Mucosa of stomach (tissue), 1 donor: Measurements from ENCODE around the gene CBX5.
"Not testable (repeated sequence)": the region's sequence is repeated elsewhere in the genome, so short reads cannot be mapped to it uniquely, and the experiment has no call there.

Experiments
- H3K27me3 ChIP-seq: one replicate; pipeline ENCODE4 v1.7.0; 2013; ENCODE audit warnings: mild to moderate bottlenecking, low read length; ENCODE audit not compliant: control insufficient read depth, insufficient read depth
- H3K36me3 ChIP-seq: one replicate; pipeline ENCODE4 v1.7.0; 2013; ENCODE audit warnings: low read length; ENCODE audit not compliant: control insufficient read depth, insufficient read depth
- H3K4me1 ChIP-seq: one replicate; pipeline ENCODE4 v1.7.0; 2013; ENCODE audit warnings: mild to moderate bottlenecking, low read length; ENCODE audit not compliant: control insufficient read depth, insufficient read depth
- H3K4me3 ChIP-seq: one replicate; pipeline ENCODE4 v1.7.0; 2013; ENCODE audit warnings: low read length
- H3K9ac ChIP-seq: one replicate; pipeline ENCODE4 v1.7.0; 2013; ENCODE audit warnings: mild to moderate bottlenecking, low read length, moderate library complexity
- H3K9me3 ChIP-seq: one replicate; pipeline ENCODE4 v1.7.0; 2013; ENCODE audit warnings: mild to moderate bottlenecking, low read length, moderate library complexity; ENCODE audit not compliant: control insufficient read depth
- donor health status: Pancreatic carcinoma.

Gene CBX5

DNA sequence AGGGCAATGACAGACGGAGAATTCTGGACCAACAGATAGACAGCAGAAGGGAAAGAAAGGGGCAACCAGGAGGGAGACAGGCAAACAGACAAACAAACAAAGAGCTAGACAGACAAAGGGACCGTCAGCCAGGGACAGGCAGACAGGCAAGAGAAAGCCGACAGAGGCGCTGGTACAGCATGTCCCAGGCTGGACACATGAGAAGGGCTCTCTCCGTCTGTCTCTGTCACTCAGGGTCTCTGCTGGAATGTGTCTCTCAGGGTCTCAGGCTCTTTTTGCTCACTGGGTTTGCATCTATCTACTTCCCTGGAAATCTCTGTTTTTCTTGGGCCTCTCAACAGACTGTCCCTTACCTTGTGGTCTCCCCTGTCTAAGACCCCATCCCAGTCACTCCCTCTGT lies 82.9 kb downstream of the CBX5 start:
- no peaks in the 10 kb centered on the region for H3K4me1 ChIP-seq
- H3K4me3 ChIP-seq = no peak overlapping the region
- H3K9me3 ChIP-seq = no peaks in the 10 kb centered on the region
- H3K36me3 ChIP-seq = no peaks in the 10 kb centered on the region
- peaks cover 84% of the 10 kb centered on the region for H3K27me3 ChIP-seq
- no peak overlapping the region for H3K9ac ChIP-seq

DNA sequence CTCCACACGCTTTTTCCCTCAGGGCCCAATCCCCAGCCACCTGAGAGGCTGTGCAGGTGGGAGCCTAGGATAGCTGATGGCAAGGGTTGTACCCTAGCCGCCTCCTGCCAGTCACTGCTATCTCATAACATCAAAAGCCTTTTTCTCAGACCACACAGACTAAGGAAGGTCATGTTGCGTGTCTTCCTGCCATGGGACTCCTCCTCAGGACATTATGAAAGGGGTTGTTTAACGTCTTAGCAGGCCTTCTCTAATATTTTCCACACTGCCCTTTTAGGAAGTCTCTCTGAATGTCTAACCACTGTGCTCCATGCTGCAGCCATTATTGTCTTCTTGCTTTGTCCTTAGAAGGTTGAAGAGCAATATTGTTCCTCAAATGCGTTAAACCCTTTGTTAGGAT lies 83.5 kb downstream of the CBX5 start:
- H3K4me1 ChIP-seq = peaks cover 5% of the 10 kb centered on the region
- peaks cover 81% of the 10 kb centered on the region for H3K27me3 ChIP-seq
- no peak overlapping the region for H3K4me3 ChIP-seq
- no peaks in the 10 kb centered on the region for H3K9me3 ChIP-seq
- H3K9ac ChIP-seq = no peak overlapping the region
- H3K36me3 ChIP-seq = no peaks in the 10 kb centered on the region

DNA sequence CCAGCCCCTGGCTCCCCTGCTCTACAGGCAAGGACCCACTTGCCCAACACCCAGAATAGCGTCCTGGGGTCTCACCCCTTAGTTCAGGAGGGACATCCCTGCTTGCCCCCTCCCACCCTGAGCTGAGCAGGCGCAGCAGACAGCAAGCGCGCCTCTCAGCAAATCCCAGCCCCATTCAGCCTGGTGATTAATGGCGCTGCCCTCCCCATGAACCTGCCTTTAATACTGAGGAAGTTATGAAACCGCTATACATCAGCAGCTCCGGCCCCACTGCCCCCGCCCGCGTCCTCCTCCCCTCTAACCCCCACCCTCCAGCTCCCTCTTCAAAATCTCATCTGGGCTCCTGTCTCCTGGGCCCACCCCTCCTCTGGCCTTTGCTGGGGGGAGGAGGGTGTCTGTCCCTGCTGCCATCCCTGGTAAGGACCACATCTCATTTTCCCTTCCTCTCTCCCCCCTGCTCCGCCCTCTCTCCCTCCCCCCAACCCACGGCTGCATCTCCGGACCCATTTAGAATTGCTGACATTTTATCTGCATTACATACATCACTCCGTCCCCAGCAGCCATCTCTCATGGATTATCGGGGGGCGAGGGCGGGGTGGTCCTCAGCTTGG lies 84.1 kb downstream of the CBX5 start:
- H3K36me3 ChIP-seq = no peaks in the 10 kb centered on the region
- H3K4me1 ChIP-seq = peaks cover 10% of the 10 kb centered on the region
- H3K9me3 ChIP-seq = no peaks in the 10 kb centered on the region
- no peak overlapping the region for H3K4me3 ChIP-seq
- H3K9ac ChIP-seq = no peak overlapping the region
- H3K27me3 ChIP-seq = peaks cover 80% of the 10 kb centered on the region

DNA sequence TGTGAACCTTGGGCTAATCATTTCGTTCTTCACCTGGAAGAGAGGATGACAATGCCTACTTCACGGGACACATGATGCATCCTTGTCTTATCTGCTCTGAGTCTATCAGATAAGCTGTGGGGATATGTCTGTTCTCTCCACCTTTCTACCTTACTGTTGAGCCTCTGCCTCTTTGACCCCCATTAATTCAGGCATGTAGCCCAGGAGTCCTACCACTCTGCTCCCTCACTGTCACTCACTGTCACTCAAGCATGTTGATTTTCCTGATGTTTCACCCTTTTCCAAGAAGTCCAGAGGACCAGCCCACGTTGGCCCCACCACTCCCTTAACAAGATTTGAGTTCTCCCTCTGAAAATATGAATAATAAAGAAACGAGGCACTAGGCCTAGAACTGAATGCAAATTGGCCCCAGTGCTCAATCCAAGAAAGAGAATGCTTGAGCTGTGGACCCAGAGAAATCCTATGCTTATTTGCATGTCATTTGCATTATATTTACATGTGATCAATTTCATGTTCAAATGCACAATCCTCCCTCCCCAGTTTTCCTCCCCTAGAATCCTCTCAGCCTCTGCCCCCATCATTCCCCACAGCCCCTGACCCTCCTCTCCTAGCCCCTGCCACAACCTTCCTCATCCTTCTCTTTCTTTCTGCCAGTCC lies 84.7 kb downstream of the CBX5 start:
- H3K9ac ChIP-seq = no peak overlapping the region
- H3K9me3 ChIP-seq = no peaks in the 10 kb centered on the region
- no peaks in the 10 kb centered on the region for H3K36me3 ChIP-seq
- H3K4me3 ChIP-seq = no peak overlapping the region
- peaks cover 11% of the 10 kb centered on the region for H3K4me1 ChIP-seq
- H3K27me3 ChIP-seq = peaks cover 73% of the 10 kb centered on the region

DNA sequence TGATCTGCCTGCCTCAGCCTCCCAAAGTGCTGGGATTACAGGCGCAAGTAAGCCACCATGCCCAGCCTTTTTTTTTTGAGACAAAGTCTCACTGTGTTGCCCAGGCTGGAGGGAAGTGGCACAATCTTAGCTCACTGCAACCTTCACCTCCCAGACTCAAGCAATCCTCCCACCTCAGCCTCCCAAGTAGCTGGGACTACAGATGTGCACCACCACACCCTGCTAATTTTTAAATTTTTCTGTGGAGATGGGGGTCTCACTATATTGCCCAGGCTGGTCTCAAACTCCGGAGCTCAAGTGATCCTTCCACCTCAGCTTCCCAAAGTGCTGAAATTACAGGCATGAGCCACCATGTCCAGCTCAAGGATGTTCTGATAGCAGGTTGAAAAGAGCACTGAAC lies 85.3 kb downstream of the CBX5 start:
- H3K36me3 ChIP-seq, H3K4me3 ChIP-seq, H3K9ac ChIP-seq, H3K9me3 ChIP-seq: not testable (repeated sequence)
- Histone ChIP-seq H3K27me3 (peaks cover 67% of the 10 kb centered on the region), H3K4me1 (peaks cover 11% of the 10 kb centered on the region)

DNA sequence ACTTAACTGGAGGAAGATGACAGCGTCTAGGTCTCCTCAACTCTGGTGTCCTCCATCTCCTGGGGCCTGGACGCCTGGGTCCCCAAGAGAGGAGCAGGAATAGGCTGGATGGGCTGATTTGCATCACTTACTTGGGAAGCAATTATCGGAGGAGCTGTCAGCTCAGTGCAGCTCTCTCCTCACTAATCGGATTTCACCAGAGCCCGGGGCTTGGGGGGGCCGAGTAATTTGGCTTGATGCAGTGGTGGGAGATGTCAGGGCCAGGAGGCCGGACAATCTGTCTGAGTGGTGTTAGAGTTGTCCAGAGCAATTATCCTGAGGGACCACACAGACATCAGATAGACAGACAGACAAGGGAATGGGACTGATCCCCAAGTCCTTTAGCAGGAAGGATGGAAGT lies 86.5 kb downstream of the CBX5 start:
- no peaks in the 10 kb centered on the region for H3K36me3 ChIP-seq
- no peak overlapping the region for H3K9ac ChIP-seq
- H3K27me3 ChIP-seq = peaks cover 58% of the 10 kb centered on the region
- peaks cover 11% of the 10 kb centered on the region for H3K4me1 ChIP-seq
- no peaks in the 10 kb centered on the region for H3K9me3 ChIP-seq
- no peak overlapping the region for H3K4me3 ChIP-seq

DNA sequence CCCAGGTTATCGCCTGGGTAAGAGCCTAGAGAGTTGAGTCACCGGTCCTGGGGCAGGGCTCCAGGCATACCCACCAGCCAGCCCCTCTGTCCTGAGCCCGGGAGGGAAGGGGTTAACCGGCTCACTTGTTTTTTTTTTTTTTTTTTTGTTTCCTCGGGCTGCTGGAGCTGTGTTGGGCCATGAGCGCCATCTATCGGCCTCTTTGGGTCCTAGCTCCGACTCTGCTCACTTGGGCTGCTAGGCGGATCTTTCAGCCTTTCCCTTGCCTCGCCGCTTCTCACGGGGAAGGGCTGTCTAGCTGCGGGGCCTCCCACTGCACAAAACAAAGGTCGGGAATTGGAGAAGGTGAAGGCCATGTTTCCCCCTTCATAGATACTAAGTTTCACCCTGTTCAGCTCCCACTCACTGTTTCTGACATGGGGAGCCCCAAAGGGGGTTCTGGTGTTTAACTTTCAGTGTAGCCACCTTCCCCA lies 88.3 kb downstream of the CBX5 start:
- Histone ChIP-seq H3K36me3 (no peaks in the 10 kb centered on the region), H3K9ac (no peak overlapping the region), H3K9me3 (no peaks in the 10 kb centered on the region), H3K27me3 (peaks cover 43% of the 10 kb centered on the region), H3K4me1 (peaks cover 18% of the 10 kb centered on the region), H3K4me3 (peak overlapping the region; percentile 15)

DNA sequence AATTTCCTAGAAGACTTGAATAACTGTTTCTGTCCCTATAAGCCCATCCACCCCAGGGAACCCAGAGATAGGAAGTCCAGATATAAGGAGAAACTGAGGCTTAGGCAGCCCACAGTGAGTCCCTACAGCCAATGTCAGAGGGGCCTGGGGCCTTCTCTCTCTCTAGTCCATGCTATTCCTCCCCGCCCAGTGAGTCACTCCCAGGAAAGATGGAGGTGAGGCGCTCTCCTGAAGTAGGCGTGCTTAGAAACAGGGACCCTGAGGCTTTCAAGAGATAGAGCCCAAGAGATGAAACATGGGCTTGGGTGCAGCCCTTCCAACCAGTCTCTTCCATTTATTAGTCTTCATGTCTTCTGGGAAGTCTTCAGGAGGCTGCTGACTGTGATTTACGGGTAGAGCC lies 88.8 kb downstream of the CBX5 start:
- no peaks in the 10 kb centered on the region for H3K9me3 ChIP-seq
- peaks cover 38% of the 10 kb centered on the region for H3K27me3 ChIP-seq
- peak overlapping the region; percentile 15 for H3K4me3 ChIP-seq
- H3K36me3 ChIP-seq = no peaks in the 10 kb centered on the region
- peaks cover 18% of the 10 kb centered on the region for H3K4me1 ChIP-seq
- no peak overlapping the region for H3K9ac ChIP-seq

DNA sequence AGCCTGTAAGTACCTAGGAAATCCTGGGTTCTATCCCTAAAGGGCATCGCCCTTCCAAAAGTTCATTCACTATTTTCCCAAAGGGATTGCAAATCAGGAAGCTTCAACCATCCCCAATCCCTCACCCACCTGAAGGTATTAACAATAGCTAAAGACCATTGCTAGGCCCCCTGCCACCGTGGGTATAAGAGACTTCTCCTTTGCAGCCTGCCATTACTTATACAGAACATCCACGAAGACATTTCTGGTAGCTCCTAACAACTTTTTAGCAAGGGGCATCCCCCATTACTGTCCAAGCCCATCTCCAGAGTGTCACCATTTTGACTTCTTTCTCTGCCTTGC lies 90.8 kb downstream of the CBX5 start:
- Histone ChIP-seq H3K4me1 (peaks cover 18% of the 10 kb centered on the region), H3K4me3 (no peak overlapping the region), H3K9ac (no peak overlapping the region), H3K36me3 (no peaks in the 10 kb centered on the region), H3K9me3 (no peaks in the 10 kb centered on the region), H3K27me3 (peaks cover 23% of the 10 kb centered on the region)

DNA sequence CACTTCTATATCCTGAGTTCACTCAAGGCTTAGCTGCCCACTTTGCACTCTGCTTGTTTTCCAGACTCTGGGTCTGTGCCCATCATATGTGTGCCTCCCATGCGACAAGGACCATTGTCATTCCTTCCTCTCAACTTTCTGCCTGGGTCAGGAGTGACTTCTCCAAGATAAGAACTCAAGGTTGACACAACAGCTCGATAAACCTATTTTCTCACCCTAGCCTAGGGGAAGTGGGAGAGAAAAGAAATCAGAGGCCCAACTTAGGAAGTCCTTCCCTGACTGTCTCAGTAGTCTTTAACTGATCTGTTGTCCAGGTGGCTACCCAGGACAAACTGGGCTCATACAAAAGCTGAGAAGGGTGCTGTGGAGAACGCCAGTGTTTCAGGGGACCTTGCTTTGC lies 92.8 kb downstream of the CBX5 start:
- H3K4me1 ChIP-seq = peaks cover 18% of the 10 kb centered on the region
- H3K27me3 ChIP-seq = peaks cover 7% of the 10 kb centered on the region
- H3K9me3 ChIP-seq = no peaks in the 10 kb centered on the region
- no peak overlapping the region for H3K4me3 ChIP-seq
- H3K9ac ChIP-seq = no peak overlapping the region
- H3K36me3 ChIP-seq = no peaks in the 10 kb centered on the region

DNA sequence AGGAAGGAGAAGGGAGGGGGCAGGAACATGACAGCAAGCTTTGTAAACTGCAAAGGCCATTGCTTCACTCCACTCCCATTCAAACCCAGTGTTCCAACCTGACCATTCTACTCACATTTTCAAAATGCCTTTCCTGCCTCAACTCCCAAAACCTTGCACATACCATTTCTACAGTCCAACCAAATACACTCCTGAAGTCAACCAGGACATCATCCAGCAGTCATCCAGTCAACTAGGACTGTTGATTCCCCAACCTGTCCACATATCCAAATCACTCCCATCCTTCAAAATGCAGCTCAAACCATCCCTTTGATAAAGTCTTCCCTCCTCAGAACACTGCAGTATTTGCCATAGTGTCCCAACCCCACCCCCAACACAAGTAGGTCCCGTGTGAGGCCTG lies 94.0 kb downstream of the CBX5 start:
- Histone ChIP-seq H3K4me3 (no peak overlapping the region), H3K9me3 (no peaks in the 10 kb centered on the region), H3K36me3 (no peaks in the 10 kb centered on the region), H3K4me1 (peaks cover 8% of the 10 kb centered on the region), H3K9ac (no peak overlapping the region), H3K27me3 (no peaks in the 10 kb centered on the region)

DNA sequence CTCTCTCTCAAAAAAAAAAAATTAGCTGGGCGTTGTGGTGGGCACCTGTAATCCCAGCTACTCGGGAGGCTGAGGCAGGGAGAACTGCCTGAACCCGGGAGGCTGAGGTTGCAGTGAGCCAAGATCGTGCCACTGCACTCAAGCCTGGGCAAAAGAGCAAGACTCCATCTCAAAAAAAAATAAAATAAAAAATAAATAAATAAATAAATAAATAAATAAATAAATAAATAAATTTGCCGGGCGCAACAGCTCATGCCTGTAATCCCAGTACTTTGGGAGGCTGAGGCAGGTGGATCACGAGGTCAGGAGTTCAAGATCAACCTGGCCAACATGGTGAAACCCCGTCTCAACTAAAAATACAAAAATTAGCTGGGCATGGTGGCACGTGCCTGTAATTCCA lies 94.6 kb downstream of the CBX5 start:
- H3K4me1 ChIP-seq, H3K36me3 ChIP-seq, H3K9ac ChIP-seq, H3K27me3 ChIP-seq, H3K4me3 ChIP-seq, H3K9me3 ChIP-seq: not testable (repeated sequence)
